HG02798 (cell line): Measurements from ENCODE around the gene ECD.
A peak's percentile ranks its signal among the peaks of the same experiment; 100 is the strongest.
"Not testable (repeated sequence)": the region's sequence is repeated elsewhere in the genome, so short reads cannot be mapped to it uniquely, and the experiment has no call there.

Experiments
- ATAC-seq: cut with Tn5 transposase; IDR thresholded peaks from one replicate; pipeline ENCODE4 v1.9.1; 2021; ENCODE audit warnings: mild to moderate bottlenecking; ENCODE audit not compliant: unreplicated experiment, poor library complexity

Gene ECD

GRCh38 chr10:73109248-73109652 is 58.6 kb downstream of the ECD start:
- not testable (repeated sequence) for ATAC-seq

GRCh38 chr10:73106301-73106700 is 61.5 kb downstream of the ECD start:
- no peak for ATAC-seq

- ATAC-seq = no peak
Observed at GRCh38 chr10:73099141-73099540, 68.7 kb downstream of the ECD start.

- no peak for ATAC-seq
Observed at GRCh38 chr10:73097305-73097670, 70.5 kb downstream of the ECD start.

GRCh38 chr10:73096449-73097304 is 71.1 kb downstream of the ECD start, which contains the start of gene P4HA1:
TSS of gene P4HA1 (minus strand) at chr10:73096866. CDS start at chr10:73074883, 21,983 bp downstream.
- peak; percentile 91 for ATAC-seq

GRCh38 chr10:73096041-73096448 is 71.8 kb downstream of the ECD start:
- peak; percentile 16 for ATAC-seq

- ATAC-seq = no peak
Observed at GRCh38 chr10:73095481-73096021, 72.3 kb downstream of the ECD start.

GRCh38 chr10:73094986-73095480 is 72.8 kb downstream of the ECD start:
- no peak for ATAC-seq

- no peak for ATAC-seq
Observed at GRCh38 chr10:73093922-73094850, 73.6 kb downstream of the ECD start.

- ATAC-seq = no peak
Observed at GRCh38 chr10:73092830-73093229, 75.0 kb downstream of the ECD start.

- peak; percentile 58 for ATAC-seq
Observed at GRCh38 chr10:73088304-73088703, 79.5 kb downstream of the ECD start.

GRCh38 chr10:73086816-73087215 is 81.0 kb downstream of the ECD start:
- no peak for ATAC-seq

- no peak for ATAC-seq
Observed at GRCh38 chr10:73084209-73084608, 83.6 kb downstream of the ECD start.
